Heart left ventricle (tissue), 13 donors: ENCODE results near the gene TEP1.

Experiments
- CTCF ChIP-seq, 12 donors: fragments of 200-600 bp; sonication (generic) in 4 of 12; IDR thresholded peaks; one replicate each; pipeline versions ENCODE4 v1.5.0 to v1.8.0; 2018 to 2022; ENCODE audit warnings: antibody characterized with exemption in 12 of 12, mild to moderate bottlenecking in 5 of 12
- POLR2A ChIP-seq, 2 donors: fragments of 450-650 bp; IDR thresholded peaks; one replicate each; pipeline ENCODE4 v1.6.1; 2017; ENCODE audit warnings: antibody characterized with exemption in 2 of 2, mild to moderate bottlenecking in 2 of 2, moderate library complexity in 2 of 2
- donor health status: ischemic (EF 13 %, LVEDD 7.1; RV severe dilation, severe dysfunction).
- donor health status: DM: no; HTN: yes; CAD: no.
- donor health status: DM: no; HTN: no; CAD: no.
- donor health status: ischemic (EF 25% LVEDD 6.9; RV normal size, moderate dysfunction).
- donor health status: ischemic (EF 25% LVEDD 5.7; RV mildly dilated, moderate dysfunction).
- donor health status: ischemic (EF 35%, LVEDD 5.7; RV mildly dilated, moderate dysfunction).
- donor health status: nonischemic (EF 11% LVEDD 7.7; RV severe dilation, severe dysfunction).
- donor health status: DM: yes; HTN: yes; CAD: no.
- donor health status: PGD.
- donor health status: ischemic (EF 29% LVEDD 5.4; RV normal size, mild dysfunction).
- donor health status: nonischemic (EF 23%, LVEDD 6.1; RV moderate dilation, normal function).

DNA sequence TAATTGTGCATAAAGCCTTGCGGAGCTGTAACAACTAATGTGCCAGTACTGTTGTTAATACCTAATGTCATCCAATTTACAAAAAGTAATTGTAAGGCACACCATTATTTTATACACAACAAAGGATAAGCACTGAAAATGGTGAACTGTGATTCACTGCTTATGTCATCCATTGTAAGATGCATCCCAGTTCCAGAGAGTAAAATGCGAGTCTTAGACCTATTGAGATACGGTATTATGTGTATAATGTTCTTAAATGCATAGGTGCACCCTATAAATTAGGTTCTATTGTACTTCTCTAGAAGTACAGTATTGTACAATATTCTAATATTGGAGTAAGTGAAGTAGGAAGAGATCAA, 69.5 kb downstream of the TEP1 start:
- no peak for TF ChIP-seq POLR2A (IDR thresholded peaks at IDR 0.05)
- TF ChIP-seq CTCF (IDR thresholded peaks at IDR 0.05): no peak
